Measurements from ENCODE around the gene FADS3. TPM values are rescaled to one million over a fixed set of nuclear protein-coding genes. Genes with fewer than 3 reads are reported as not detected.

FADS3 gene
- total and polyA plus RNA-seq, 9 of the 15 experiments (the other 6 are each of a cell fraction or from before 2014, with no cell fraction given): 0.97 to 148 (median 92.7) TPM

DNA sequence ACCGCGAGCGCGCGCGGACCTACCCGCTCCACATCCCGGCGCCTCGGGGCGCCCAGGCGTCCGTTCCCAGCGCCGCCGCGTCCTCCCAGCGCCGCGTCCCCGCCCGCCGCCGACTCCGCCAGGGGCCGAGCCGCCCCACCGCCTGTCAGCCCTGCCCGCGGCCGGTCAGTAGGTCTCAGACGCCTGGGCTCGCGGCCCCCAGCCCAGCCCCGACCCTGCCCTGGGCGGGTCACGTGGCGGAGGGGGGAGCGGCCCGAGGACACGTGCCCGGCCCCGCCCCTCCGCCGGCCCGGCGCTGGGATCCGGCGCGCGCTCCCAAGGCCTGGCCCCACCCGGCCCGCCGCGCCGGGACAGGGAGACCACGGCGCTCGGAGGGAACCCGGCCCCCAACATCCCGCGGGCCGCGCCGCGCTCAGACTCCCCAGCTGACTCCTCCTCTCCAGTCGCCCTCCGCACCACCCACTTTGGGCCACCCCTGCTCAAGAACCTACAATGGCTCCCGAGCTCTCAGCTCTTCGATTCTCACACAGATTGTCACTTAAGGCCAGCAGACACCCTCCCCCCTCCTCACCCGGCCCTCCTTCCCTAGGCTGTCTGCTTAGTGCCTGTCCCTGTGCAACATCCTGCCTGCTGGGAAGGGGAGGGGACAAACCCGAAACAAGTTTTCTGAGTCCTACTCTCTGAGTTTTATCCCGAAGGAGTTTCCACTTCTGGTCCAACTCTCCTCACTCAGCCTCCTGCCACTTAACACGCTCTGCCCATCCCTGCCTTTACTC is 26.2 kb upstream of the FADS3 start, which contains the start of gene RAB3IL1 (continued):
- TF ChIP-seq, protein P1, sequence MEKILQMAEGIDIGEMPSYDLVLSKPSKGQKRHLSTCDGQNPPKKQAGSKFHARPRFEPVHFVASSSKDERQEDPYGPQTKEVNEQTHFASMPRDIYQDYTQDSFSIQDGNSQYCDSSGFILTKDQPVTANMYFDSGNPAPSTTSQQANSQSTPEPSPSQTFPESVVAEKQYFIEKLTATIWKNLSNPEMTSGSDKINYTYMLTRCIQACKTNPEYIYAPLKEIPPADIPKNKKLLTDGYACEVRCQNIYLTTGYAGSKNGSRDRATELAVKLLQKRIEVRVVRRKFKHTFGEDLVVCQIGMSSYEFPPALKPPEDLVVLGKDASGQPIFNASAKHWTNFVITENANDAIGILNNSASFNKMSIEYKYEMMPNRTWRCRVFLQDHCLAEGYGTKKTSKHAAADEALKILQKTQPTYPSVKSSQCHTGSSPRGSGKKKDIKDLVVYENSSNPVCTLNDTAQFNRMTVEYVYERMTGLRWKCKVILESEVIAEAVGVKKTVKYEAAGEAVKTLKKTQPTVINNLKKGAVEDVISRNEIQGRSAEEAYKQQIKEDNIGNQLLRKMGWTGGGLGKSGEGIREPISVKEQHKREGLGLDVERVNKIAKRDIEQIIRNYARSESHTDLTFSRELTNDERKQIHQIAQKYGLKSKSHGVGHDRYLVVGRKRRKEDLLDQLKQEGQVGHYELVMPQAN (IDR thresholded peaks at IDR 0.05; ENCODE audit: borderline replicate concordance): peak; percentile 64; the same call in 1 of the 2 replicates
- TF ChIP-seq ZKSCAN1 (IDR thresholded peaks at IDR 0.05; ENCODE audit: low read depth, low read length) (peak; percentile 50; the same call in 1 of the 2 replicates), ZBTB7A (IDR thresholded peaks at IDR 0.05; ENCODE audit: borderline replicate concordance, control insufficient read depth, low read depth, low read length) (peak; percentile 53; the same call in 1 of the 2 replicates), ZEB2 (IDR thresholded peaks at IDR 0.05) (peak; percentile 18; the same call in 1 of the 2 replicates), NFIX (CRISPR knock-in tag; IDR thresholded peaks at IDR 0.05; ENCODE audit: low read depth) (no peak), KLF1 (tag; IDR thresholded peaks at IDR 0.05) (peak; percentile 42; the same call in 1 of the 2 replicates), CREB1 (IDR thresholded peaks at IDR 0.05) (no peak), CREB1 (CRISPR knock-in tag; IDR thresholded peaks at IDR 0.05) (peak; percentile 15; the same call in 1 of the 2 replicates), ZNF780A (CRISPR knock-in tag; IDR thresholded peaks at IDR 0.05) (no peak), ZNF551 (CRISPR knock-in tag; IDR thresholded peaks at IDR 0.05) (no peak), CHD1 (IDR thresholded peaks at IDR 0.05; ENCODE audit: low read length) (peak; percentile 48), RNF2 (IDR thresholded peaks at IDR 0.05) (no peak), BCOR (IDR thresholded peaks at IDR 0.05) (peak; percentile 99), ZFP1 (CRISPR knock-in tag; IDR thresholded peaks at IDR 0.05) (no peak), KAT7 (CRISPR knock-in tag; IDR thresholded peaks at IDR 0.05; ENCODE audit: borderline replicate concordance) (0 out of 2 replicates have a peak, but pooled peaks have one; percentile 72), RBFOX2 (IDR thresholded peaks at IDR 0.05; ENCODE audit: low read depth, low read length) (peak; percentile 49; the same call in 1 of the 2 replicates)
- TF ChIP-seq, protein P2, sequence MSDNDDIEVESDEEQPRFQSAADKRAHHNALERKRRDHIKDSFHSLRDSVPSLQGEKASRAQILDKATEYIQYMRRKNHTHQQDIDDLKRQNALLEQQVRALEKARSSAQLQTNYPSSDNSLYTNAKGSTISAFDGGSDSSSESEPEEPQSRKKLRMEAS (CRISPR knock-in tag; IDR thresholded peaks at IDR 0.05): peak; percentile 54
- TF ChIP-seq, protein P3, sequence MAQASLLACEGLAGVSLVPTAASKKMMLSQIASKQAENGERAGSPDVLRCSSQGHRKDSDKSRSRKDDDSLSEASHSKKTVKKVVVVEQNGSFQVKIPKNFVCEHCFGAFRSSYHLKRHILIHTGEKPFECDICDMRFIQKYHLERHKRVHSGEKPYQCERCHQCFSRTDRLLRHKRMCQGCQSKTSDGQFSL (CRISPR knock-in tag; IDR thresholded peaks at IDR 0.05): peak; percentile 89
- TF ChIP-seq, protein P3 (tag; IDR thresholded peaks at IDR 0.05): peak in 1 of 2 experiments; percentile 77; a peak in 2 of 4 replicates
- TF ChIP-seq, protein P4, sequence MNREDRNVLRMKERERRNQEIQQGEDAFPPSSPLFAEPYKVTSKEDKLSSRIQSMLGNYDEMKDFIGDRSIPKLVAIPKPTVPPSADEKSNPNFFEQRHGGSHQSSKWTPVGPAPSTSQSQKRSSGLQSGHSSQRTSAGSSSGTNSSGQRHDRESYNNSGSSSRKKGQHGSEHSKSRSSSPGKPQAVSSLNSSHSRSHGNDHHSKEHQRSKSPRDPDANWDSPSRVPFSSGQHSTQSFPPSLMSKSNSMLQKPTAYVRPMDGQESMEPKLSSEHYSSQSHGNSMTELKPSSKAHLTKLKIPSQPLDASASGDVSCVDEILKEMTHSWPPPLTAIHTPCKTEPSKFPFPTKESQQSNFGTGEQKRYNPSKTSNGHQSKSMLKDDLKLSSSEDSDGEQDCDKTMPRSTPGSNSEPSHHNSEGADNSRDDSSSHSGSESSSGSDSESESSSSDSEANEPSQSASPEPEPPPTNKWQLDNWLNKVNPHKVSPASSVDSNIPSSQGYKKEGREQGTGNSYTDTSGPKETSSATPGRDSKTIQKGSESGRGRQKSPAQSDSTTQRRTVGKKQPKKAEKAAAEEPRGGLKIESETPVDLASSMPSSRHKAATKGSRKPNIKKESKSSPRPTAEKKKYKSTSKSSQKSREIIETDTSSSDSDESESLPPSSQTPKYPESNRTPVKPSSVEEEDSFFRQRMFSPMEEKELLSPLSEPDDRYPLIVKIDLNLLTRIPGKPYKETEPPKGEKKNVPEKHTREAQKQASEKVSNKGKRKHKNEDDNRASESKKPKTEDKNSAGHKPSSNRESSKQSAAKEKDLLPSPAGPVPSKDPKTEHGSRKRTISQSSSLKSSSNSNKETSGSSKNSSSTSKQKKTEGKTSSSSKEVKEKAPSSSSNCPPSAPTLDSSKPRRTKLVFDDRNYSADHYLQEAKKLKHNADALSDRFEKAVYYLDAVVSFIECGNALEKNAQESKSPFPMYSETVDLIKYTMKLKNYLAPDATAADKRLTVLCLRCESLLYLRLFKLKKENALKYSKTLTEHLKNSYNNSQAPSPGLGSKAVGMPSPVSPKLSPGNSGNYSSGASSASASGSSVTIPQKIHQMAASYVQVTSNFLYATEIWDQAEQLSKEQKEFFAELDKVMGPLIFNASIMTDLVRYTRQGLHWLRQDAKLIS (CRISPR knock-in tag; IDR thresholded peaks at IDR 0.05): 0 out of 2 replicates have a peak, but pooled peaks have one; percentile 39

Data from K562 (cell line).